Measurements from ENCODE around the gene TPX2. TPM values are rescaled to one million over a fixed set of nuclear protein-coding genes. Genes with fewer than 3 reads are reported as not detected.

The TPX2 gene
- total RNA-seq, 2 donors from 2014 or later = 0.73 to 2.0 TPM

Other genes with a start within 250 kb of the TPX2 start
- gene HM13, start 224.8 kb upstream of the TPX2 start, total RNA-seq = 10 to 100 TPM; 64.9 to 88.9 TPM
- gene ID1, start 134.0 kb upstream of the TPX2 start, total RNA-seq = 100 to 1,000 TPM; 103 to 222 TPM
- gene COX4I2, start 101.4 kb upstream of the TPX2 start, total RNA-seq = 10 to 100 TPM; 11.4 to 12.6 TPM
- 10 to 100 TPM; 45.1 to 79.8 TPM for gene BCL2L1, start 16.4 kb upstream of the TPX2 start, total RNA-seq
- under 1 TPM in 1 of 2 donors, not detected in 1; 0.55 TPM for gene MYLK2, start 80.1 kb downstream of the TPX2 start, total RNA-seq
- 1 to 10 TPM; 1.6 to 3.1 TPM for gene FOXS1, start 106.3 kb downstream of the TPX2 start, total RNA-seq
- gene DUSP15, start 131.2 kb downstream of the TPX2 start, total RNA-seq = 1 to 10 TPM; 4.2 to 5.7 TPM
- under 1 TPM in 1 of 2 donors, not detected in 1; 0.13 TPM for gene TTLL9, start 131.3 kb downstream of the TPX2 start, total RNA-seq
- gene PDRG1, start 212.8 kb downstream of the TPX2 start, total RNA-seq = 1 to 10 TPM; 8.8 to 9.6 TPM
- gene XKR7, start 228.9 kb downstream of the TPX2 start, total RNA-seq = not detected

All from left cardiac atrium (tissue), 2 donors.